Measurements from ENCODE around the gene MICOS13. TPM values are rescaled to one million over a fixed set of nuclear protein-coding genes. Genes with fewer than 3 reads are reported as not detected.

The MICOS13 gene
- total and polyA plus RNA-seq, 8 donors: 11.0 to 171 (median 70.8) TPM

GRCh38 chr19:5635427-5635826 is 44.9 kb downstream of the MICOS13 start:
- Histone ChIP-seq H3K27ac (no peak overlapping the region), H3K9me3 (no peaks in the 10 kb centered on the region), H3K36me3 (peaks cover 0 to 12% (median 11%) of the 10 kb centered on the region in 4 donors), H3K27me3 (no peaks in the 10 kb centered on the region), H3K4me3 (no peak overlapping the region), H3K4me1 (peaks cover 31 to 94% (median 57%) of the 10 kb centered on the region in 4 donors)
- intact Hi-C loops (cut with DNase I; ENCODE audit: low total_unique reads): no loop called here
- no peak for DNase-seq
- WGBS, 5 donors: 83 to 88% (median 83%) methylated on average over 6 of the region's 6 CpGs
- TF ChIP-seq, protein P1, sequence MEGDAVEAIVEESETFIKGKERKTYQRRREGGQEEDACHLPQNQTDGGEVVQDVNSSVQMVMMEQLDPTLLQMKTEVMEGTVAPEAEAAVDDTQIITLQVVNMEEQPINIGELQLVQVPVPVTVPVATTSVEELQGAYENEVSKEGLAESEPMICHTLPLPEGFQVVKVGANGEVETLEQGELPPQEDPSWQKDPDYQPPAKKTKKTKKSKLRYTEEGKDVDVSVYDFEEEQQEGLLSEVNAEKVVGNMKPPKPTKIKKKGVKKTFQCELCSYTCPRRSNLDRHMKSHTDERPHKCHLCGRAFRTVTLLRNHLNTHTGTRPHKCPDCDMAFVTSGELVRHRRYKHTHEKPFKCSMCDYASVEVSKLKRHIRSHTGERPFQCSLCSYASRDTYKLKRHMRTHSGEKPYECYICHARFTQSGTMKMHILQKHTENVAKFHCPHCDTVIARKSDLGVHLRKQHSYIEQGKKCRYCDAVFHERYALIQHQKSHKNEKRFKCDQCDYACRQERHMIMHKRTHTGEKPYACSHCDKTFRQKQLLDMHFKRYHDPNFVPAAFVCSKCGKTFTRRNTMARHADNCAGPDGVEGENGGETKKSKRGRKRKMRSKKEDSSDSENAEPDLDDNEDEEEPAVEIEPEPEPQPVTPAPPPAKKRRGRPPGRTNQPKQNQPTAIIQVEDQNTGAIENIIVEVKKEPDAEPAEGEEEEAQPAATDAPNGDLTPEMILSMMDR (IDR thresholded peaks at IDR 0.05): no peak
- TF ChIP-seq EP300 (IDR thresholded peaks at IDR 0.05): no peak
- no peak for TF ChIP-seq POLR2AphosphoS5 (IDR thresholded peaks at IDR 0.05)
- TF ChIP-seq POLR2A (IDR thresholded peaks at IDR 0.05): no peak

DNA sequence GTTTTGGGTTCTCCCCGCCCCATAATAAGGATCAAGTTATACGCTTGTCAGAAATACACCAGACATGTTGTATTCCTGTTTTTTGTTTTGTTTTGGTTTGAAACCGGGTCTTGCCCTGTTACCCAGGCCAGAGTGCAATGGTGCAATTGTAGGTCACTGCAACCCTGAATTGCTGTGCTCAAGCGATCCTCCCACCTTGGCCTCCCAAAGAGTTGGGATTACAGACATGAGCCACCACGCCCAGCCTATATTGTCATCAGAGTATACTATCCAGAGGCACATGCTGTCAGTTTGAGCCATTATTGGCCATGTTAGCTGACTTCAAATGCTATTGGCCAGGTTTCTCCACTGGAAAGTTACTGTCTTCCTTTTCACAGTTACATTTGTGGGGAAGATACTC is 47.7 kb downstream of the MICOS13 start:
- TF ChIP-seq EP300 (IDR thresholded peaks at IDR 0.05) (no peak), POLR2AphosphoS5 (IDR thresholded peaks at IDR 0.05) (no peak), POLR2A (IDR thresholded peaks at IDR 0.05) (no peak)
- no peaks in the 10 kb centered on the region for H3K27me3 ChIP-seq
- no peak for DNase-seq
- peak overlapping the region in 1 of 5 donors; percentile 38 for H3K27ac ChIP-seq
- H3K4me3 ChIP-seq: no peak overlapping the region
- peaks cover 14 to 38% (median 34%) of the 10 kb centered on the region in 4 donors for H3K36me3 ChIP-seq
- WGBS, 5 donors: 80 to 90% (median 85%) methylated on average over 5 of the region's 5 CpGs
- intact Hi-C loops (cut with DNase I; ENCODE audit: low total_unique reads): no loop called here
- H3K4me1 ChIP-seq: peaks cover 50 to 98% (median 73%) of the 10 kb centered on the region in 4 donors
- H3K9me3 ChIP-seq: no peaks in the 10 kb centered on the region

- Histone ChIP-seq H3K27ac (peak overlapping the region in 1 of 5 donors; percentile 38), H3K4me1 (peaks cover 50 to 98% (median 75%) of the 10 kb centered on the region in 4 donors), H3K9me3 (no peaks in the 10 kb centered on the region), H3K36me3 (peaks cover 18 to 42% (median 38%) of the 10 kb centered on the region in 4 donors), H3K27me3 (no peaks in the 10 kb centered on the region), H3K4me3 (no peak overlapping the region)
- TF ChIP-seq POLR2AphosphoS5 (IDR thresholded peaks at IDR 0.05) (no peak), EP300 (IDR thresholded peaks at IDR 0.05) (no peak), POLR2A (IDR thresholded peaks at IDR 0.05) (no peak)
- TF ChIP-seq, protein P1 (IDR thresholded peaks at IDR 0.05): no peak
- no peak for DNase-seq
- 67 to 83% (median 78%) methylated on average over 4 of the region's 4 CpGs for WGBS, 5 donors
- intact Hi-C loops (cut with DNase I; ENCODE audit: low total_unique reads): no loop called here
Observed at GRCh38 chr19:5632241-5632612, 48.1 kb downstream of the MICOS13 start.

DNA sequence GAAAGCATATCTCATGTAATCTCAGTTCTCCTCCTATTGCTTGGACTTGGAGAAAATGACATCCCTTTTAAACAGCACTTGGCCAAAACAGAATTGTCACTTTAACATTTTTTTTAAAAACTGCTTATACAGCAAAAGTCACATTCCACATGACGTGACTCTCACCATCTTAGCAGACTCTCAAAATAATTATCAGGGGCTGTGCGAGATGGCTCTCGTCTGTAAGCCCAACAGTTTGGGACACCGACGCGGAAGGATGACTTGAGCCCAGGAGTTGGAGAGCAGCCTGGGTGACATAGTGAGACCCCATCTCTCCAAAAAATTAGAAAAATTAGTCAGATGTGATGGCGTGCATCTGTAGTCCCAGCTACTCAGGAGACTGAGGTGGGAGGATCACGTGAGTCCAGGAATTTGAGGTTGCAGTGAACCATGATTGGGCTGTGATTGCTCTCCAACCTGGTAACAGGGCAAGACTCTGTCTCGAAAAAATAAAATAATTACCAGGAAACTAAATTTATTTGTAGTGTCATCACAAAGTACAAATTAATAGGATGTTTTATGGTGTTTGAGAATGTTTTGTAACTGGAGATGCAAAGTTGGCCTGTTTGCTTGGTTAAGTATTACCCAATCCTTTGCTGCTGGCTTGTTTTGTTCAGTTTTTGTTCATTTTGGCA is 48.6 kb downstream of the MICOS13 start:
- no peaks in the 10 kb centered on the region for H3K9me3 ChIP-seq
- no peak overlapping the region for H3K4me3 ChIP-seq
- H3K27me3 ChIP-seq: no peaks in the 10 kb centered on the region
- TF ChIP-seq POLR2A (IDR thresholded peaks at IDR 0.05): no peak
- TF ChIP-seq, protein P1 (IDR thresholded peaks at IDR 0.05): no peak
- no peak for TF ChIP-seq POLR2AphosphoS5 (IDR thresholded peaks at IDR 0.05)
- TF ChIP-seq EP300 (IDR thresholded peaks at IDR 0.05): no peak
- WGBS, 5 donors: 62 to 81% (median 78%) methylated on average over 9 of the region's 9 CpGs
- intact Hi-C loops (cut with DNase I; ENCODE audit: low total_unique reads): no loop called here
- H3K4me1 ChIP-seq: peaks cover 54 to 98% (median 79%) of the 10 kb centered on the region in 4 donors
- peaks cover 23 to 47% (median 41%) of the 10 kb centered on the region in 4 donors for H3K36me3 ChIP-seq
- H3K27ac ChIP-seq: peak overlapping the region in 2 of 5 donors; percentile 25 to 38
- DNase-seq: no peak
